Natural killer cell (primary cell): ENCODE measurements around the gene NFXL1. TPM values are rescaled to one million over a fixed set of nuclear protein-coding genes. Genes with fewer than 3 reads are reported as not detected.

Source experiments
- ATAC-seq, 3 donors: fragments of 150-1000 bp in 2 of 3; fragments of 200-7000 bp in 1 of 3; cut with Tn5 transposase; 1 replicate in 1 of 3; 2 replicates in 2 of 3; pipeline ENCODE4 v1.10.0; 2021; ENCODE audit warnings: mild to moderate bottlenecking in 2 of 3, moderate library complexity in 2 of 3
- DNase-seq, 2 donors: peaks; one replicate each; pipeline versions ENCODE4 v3.0.0 to v3.0.0-alpha.2; 2013 to 2021; ENCODE audit warnings: mixed read lengths in 1 of 2
- H3K27ac ChIP-seq: one replicate; pipeline ENCODE4 v1.5.1; 2013; ENCODE audit warnings: mild to moderate bottlenecking, low read length
- H3K27me3 ChIP-seq: one replicate; pipeline ENCODE4 v1.6.1; 2013; ENCODE audit warnings: low read length; ENCODE audit not compliant: control insufficient read depth, insufficient read depth
- H3K36me3 ChIP-seq: one replicate; pipeline ENCODE4 v1.6.1; 2013; ENCODE audit warnings: low read length; ENCODE audit not compliant: control insufficient read depth, insufficient read depth
- H3K4me1 ChIP-seq: one replicate; pipeline ENCODE4 v1.6.1; 2013; ENCODE audit warnings: low read length; ENCODE audit not compliant: control insufficient read depth, insufficient read depth
- H3K4me3 ChIP-seq: one replicate; pipeline ENCODE4 v1.5.1; 2013; ENCODE audit warnings: low read length
- H3K9me3 ChIP-seq: one replicate; pipeline ENCODE4 v1.6.1; 2013; ENCODE audit warnings: low read length; ENCODE audit not compliant: control insufficient read depth, insufficient read depth
- H3K27ac Mint-ChIP-seq, 2 donors: one replicate each; pipeline ENCODE4 v1.8.0; 2022; ENCODE audit warnings: mild to moderate bottlenecking in 2 of 2, mixed read lengths in 2 of 2, moderate library complexity in 1 of 2
- H3K27me3 Mint-ChIP-seq, 2 donors: one replicate each; pipeline ENCODE4 v1.8.0; 2022; ENCODE audit warnings: low read depth in 2 of 2, mixed read lengths in 2 of 2
- H3K36me3 Mint-ChIP-seq: one replicate; pipeline ENCODE4 v1.8.0; 2022; ENCODE audit warnings: mixed read lengths
- H3K4me1 Mint-ChIP-seq, 2 donors: one replicate each; pipeline ENCODE4 v1.8.0; 2022; ENCODE audit warnings: mixed read lengths in 2 of 2
- H3K4me3 Mint-ChIP-seq: one replicate; pipeline ENCODE4 v1.8.0; 2022; ENCODE audit warnings: mild to moderate bottlenecking, moderate library complexity, mixed read lengths
- H3K9me3 Mint-ChIP-seq, 2 donors: one replicate each; pipeline ENCODE4 v1.8.0; 2022; ENCODE audit warnings: mixed read lengths in 2 of 2
- CTCF ChIP-seq: fragments of 200-600 bp; IDR thresholded peaks from one replicate; pipeline ENCODE4 v1.8.0; 2022; ENCODE audit warnings: antibody characterized with exemption
- WGBS: methylation state at CpG from one replicate; pipeline ENCODE4 v1.1.7; 2013; ENCODE audit warnings: missing lambda C conversion rate; ENCODE audit not compliant: insufficient coverage; 5-methylcytosine and 5-hydroxymethylcytosine counted together
- intact Hi-C: fragments of 100-400 bp; cut with micrococcal nuclease; formaldehyde crosslinking; loops from one replicate; pipeline ENCODE4 v1.14.2; 2022
- total RNA-seq, 4 donors: library from RNA; stranded (reverse); fragments of 120-200 nt in 1 of 4; gene quantifications; one replicate each; pipeline versions ENCODE4 v1.2.3 to v1.2.4, GENCODE V29; 2013 to 2022

Gene NFXL1
- 10 to 100 TPM in 1 of 3 donors, 1 to 10 TPM in 2; 6.5 to 11.4 (median 9.9) TPM for total RNA-seq
- 14.6 TPM for total RNA-seq (2013)

GRCh38 chr4:47914220-47914925 is at the start of gene NFXL1:
Gene NFXL1, minus strand, starts transcription at chr4:47914583. Its CDS starts 380 bp downstream, at chr4:47914203.
- Histone ChIP-seq H3K4me1 (peaks cover 7% of the 10 kb centered on the region), H3K27ac (peak within 1 kb of the TSS; percentile 65), H3K9me3 (no peaks in the 10 kb centered on the region), H3K36me3 (peaks cover 2% of the 10 kb centered on the region), H3K4me3 (peak within 1 kb of the TSS; percentile 85), H3K27me3 (no peaks in the 10 kb centered on the region)
- intact Hi-C loops = loop anchor here (2.0 to 10.0 kb wide), 2 partner anchors 220 to 428 kb away; partner anchors contain the start of gene TXK
- ATAC-seq (peak; percentile 96 to 99 (median 97)), DNase-seq (peak; percentile 88 to 97)
- Mint-ChIP-seq H3K27ac (peak within 1 kb of the TSS; percentile 74 to 88), H3K27me3 (peaks cover 0 to 3% of the 10 kb centered on the region in 2 donors), H3K4me3 (peak within 1 kb of the TSS; percentile 97), H3K9me3 (no peaks in the 10 kb centered on the region), H3K4me1 (peaks cover 23 to 26% of the 10 kb centered on the region in 2 donors), H3K36me3 (no peaks in the 10 kb centered on the region)
- TF ChIP-seq CTCF = no peak
- 0% methylated on average over 54 of the region's 55 CpGs for WGBS

DNA sequence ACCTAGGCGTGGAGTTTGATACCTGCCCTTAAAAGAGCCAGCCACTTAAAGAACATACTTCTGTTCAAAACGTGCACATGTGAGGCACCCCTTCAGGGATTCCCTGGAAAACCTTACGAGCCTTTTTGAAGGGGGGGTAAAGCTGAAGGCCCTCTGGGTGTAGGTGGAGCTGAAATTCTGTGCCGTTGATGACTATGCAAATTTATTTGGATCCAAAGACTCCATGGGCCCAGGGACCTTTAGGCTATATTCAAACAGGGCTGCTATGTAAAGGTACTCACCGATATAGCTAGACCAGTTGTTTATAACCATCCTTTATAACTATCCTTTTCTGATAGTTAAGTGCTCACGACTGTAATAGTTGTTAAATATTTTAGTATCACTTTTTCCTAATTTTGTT is 40.3 kb upstream of the NFXL1 start:
- no peak for ATAC-seq
- H3K36me3 Mint-ChIP-seq = no peaks in the 10 kb centered on the region
- no peak for DNase-seq
- no peaks in the 10 kb centered on the region for H3K27me3 ChIP-seq
- H3K4me3 Mint-ChIP-seq = no peak overlapping the region
- no peak overlapping the region for H3K27ac ChIP-seq
- no peaks in the 10 kb centered on the region for H3K36me3 ChIP-seq
- intact Hi-C loops = no loop called here
- H3K27me3 Mint-ChIP-seq = peaks cover 15 to 28% of the 10 kb centered on the region in 2 donors
- H3K4me1 Mint-ChIP-seq = no peaks in the 10 kb centered on the region
- H3K4me3 ChIP-seq = no peak overlapping the region
- no peaks in the 10 kb centered on the region for H3K9me3 ChIP-seq
- no peaks in the 10 kb centered on the region for H3K4me1 ChIP-seq
- 74% methylated on average over 4 of the region's 6 CpGs for WGBS
- H3K9me3 Mint-ChIP-seq = no peaks in the 10 kb centered on the region
- H3K27ac Mint-ChIP-seq = no peak overlapping the region
- TF ChIP-seq CTCF = no peak

- H3K27ac ChIP-seq = no peak overlapping the region
- no peaks in the 10 kb centered on the region for H3K4me1 ChIP-seq
- DNase-seq (no peak), ATAC-seq (no peak)
- H3K9me3 ChIP-seq = no peaks in the 10 kb centered on the region
- 74% methylated on average over 9 of the region's 10 CpGs for WGBS
- H3K4me3 ChIP-seq = no peak overlapping the region
- Mint-ChIP-seq H3K27me3 (peaks cover 15 to 32% of the 10 kb centered on the region in 2 donors), H3K36me3 (no peaks in the 10 kb centered on the region), H3K27ac (no peak overlapping the region), H3K9me3 (no peaks in the 10 kb centered on the region), H3K4me3 (no peak overlapping the region), H3K4me1 (no peaks in the 10 kb centered on the region)
- intact Hi-C loops = no loop called here
- H3K36me3 ChIP-seq = no peaks in the 10 kb centered on the region
- TF ChIP-seq CTCF = no peak
- H3K27me3 ChIP-seq = no peaks in the 10 kb centered on the region
These were observed 39.9 kb upstream of the NFXL1 start for GRCh38 chr4:47954245-47954644.
